Stimulated activated CD4-positive, alpha-beta T cell treated with anti-CD3 and anti-CD28 coated beads, TNF-alpha, amount 100 ng/mL, for 1 hour (primary cell): ENCODE data around the gene ALPK3.

ENCODE experiments used
- DNase-seq, 3 donors: peaks; one replicate each; pipeline ENCODE4 v3.0.0-alpha.2; 2020; ENCODE audit warnings: low read depth in 3 of 3, low spot score in 1 of 3

Gene ALPK3

DNA sequence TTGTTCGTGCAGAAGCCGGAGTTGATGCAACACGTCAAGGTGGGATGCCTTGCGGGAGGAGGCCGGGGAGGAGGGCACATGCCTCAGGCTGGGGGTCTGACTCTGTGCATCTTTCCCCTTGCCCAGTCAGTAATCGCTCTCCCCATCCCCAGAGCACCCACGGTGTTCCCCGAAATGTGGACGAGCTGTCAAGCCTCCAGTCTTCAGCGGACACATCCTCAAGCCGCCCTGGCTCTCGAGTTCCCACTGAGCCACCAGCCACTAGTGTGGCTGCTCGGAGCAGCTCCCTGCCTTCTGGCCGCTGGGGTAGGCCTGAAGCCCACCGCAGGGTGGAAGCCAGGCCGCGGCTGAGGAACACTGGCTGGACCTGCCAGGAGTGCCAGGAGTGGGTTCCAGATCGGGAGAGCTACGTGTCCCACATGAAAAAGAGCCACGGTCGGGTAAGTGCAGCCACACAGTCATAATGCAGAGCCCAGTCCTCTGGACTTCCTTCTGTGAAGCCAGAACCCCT lies 18.7 kb upstream of the ALPK3 start:
- no peak for DNase-seq

DNA sequence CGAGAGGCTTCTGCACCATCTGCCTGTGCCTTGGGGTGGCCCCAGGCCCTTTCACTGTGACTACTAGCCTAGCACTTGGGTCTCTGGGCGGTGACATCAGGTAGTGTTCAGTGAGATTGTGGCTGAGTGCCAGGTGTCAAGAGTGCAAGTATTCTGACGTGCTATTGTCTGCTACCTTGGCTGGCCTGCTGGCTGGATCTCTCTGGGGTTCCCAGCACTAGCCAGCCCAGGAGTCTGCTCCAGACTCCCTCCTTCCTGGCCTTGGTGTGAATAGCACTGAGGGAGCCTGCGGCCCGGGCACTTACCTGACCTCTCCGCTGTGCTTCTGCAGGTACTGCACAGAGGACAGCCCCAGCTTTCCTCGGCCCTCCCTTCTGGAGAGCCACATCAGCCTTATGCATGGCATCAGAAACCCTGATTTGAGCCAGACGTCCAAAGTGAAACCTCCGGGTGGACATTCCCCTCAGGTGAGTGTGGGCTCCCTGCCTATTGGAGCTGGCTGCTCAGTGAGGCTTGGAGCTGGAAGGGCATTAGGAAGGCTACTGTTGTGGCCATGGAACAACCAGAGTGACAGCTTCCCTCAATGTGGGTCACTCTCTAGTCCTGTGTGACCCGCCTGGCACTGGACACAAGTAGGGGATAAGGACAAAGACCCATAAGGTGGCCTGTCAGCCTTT lies 17.5 kb upstream of the ALPK3 start:
- no peak for DNase-seq

DNA sequence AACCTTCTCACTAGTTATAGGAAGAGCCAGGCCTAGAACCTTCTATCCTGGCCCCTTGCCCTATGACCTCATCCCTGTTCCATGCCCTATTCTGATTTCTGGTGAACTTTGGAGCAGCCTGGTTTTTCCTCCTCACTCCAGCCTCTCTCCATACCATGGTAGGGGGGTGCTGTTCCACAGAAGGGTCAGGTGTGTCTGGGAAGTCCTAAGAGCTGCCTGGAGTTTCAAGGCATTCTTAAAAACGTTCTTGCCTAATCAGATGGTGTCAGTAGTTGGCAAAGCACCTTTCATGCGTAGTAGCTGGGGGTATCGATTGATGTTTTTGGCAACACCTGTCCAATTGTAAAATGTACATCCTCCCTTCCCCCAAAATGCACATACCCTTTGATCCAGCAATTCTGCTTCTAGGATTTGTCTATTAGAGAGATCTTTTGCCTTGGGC lies 16.8 kb upstream of the ALPK3 start:
- no peak for DNase-seq

DNA sequence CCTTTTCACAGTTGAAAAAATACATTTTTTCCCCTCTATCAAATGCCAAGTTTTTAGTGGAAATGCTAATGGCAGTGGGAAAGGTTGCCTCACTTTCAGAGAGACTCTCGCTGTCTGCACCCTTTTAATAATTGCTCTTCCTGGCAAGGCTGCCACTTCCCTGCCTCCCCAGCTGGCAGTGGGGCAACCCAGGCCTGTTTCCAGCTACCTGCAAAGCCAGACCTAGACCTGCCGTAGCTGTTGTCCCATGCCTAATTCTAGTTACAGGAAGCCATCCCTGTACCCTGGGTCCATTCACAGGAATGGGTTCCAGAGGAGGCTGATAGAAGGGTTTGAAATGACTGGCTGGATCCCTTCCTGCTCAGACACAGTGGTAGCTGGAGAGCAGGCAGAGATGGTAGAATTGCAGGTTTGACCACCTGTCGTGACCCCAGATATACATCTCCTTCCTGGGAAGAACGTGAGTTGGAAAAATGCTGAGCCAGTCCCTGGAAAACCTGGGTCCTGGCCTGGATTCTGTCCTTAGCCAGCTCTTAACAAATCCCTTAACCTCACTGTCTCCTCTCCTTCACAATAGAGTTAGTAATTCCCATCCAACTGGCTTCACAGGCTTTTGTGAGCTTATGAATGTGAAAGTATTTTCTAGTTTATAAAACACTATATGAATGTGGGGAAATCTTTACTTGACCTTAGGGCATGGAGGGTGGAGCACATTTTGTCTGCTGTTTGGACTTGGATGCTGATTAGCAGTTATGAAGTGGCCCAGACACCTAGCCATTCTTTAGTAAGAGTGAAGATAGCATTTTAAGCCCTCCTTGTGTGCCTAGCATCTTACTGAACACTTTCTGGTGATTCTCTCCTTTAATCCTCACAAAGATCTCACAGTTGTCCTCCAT lies 12.9 kb upstream of the ALPK3 start:
- DNase-seq = no peak

DNA sequence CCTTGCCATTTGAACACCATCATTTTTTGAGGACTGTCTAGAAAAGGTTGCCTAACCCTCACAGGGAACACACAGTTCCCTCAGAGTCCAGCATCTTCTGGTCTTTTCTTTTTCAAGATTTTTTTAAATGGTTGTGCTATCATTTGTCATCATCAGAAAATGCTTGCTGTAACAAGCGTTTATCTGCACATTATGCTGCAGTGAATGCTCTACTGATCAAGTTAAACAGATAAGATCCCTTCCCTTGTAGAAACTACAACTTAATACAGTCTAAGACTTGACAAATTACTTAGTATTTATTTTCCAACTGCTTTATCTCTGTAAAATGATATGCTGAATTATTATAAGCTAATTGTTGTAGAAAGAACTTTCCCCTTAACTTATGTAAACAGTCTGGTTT lies 11.9 kb upstream of the ALPK3 start:
- DNase-seq = no peak

DNA sequence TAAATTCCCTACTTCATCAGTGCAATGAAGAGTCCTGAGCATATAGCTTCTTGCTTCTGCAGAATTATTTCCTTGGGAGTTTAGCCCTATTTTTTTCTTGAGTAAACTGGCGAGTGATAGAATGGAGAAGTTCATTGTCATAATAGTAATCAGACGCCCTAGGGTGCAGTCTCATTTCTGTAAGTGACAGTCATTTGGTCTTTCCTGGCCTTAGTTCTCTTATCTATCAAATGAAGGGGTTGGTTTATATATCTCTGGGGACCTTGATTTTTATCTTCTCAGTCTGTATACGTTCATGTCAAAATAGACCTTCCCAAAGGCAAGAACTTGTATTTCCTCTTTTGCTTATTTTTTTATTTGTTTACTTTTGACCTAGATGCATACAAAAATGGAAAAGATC lies 9.9 kb upstream of the ALPK3 start:
- no peak for DNase-seq

DNA sequence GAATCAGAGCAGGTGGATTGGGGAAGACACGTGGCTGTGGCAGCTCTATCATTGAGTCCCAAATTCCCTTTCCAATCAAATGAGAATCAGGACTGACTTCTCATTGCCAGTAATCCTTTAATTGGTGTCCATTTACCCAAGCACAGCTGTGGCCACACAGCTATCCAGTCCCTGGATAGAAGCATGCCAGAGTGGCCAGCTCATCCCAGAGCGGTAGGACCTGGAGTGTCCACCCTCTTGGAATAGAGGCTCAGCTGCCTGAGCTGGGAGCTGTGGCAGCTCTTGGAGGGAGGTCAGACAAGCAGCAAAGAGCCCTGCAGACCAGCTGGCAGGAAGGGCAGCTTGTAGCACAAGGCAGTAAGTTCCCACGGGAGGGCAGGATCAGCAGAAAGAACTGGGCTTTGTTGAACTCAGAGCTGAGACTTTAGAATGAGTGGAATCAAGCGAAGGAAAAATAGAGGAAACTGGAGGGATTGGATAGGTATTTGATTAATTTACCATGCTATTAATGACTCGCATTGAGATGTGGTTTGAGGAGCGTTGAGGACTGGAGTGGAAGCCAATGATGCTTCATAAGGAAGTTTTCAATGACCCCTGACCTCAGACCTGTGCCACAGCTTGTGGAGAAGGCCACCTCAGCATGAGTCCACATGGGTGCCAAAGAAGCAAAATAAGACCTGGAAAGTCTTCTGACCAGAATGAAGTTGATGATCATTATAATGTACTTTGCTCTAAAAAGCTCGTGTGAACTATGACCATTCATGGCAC lies 6.9 kb upstream of the ALPK3 start:
- no peak for DNase-seq

DNA sequence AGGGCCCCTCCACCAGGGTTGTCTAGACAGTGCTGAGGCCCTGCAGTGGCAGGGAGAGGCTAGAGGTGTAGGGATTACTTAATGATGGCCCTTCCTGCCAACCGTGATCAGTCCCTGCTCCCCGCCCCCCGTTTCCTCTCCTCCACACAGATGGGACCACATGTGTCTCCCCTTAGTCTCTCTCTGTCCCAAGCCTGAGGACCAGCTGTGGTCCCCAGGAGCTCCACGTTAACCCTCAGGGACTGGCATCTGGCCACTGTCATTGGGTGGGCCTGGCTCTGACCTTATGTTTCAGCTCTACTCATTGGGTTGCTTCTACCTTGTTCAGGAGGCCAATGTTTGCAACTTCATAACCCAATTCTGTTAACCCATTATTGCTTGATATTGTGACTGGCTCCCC lies 6.0 kb upstream of the ALPK3 start:
- no peak for DNase-seq

DNA sequence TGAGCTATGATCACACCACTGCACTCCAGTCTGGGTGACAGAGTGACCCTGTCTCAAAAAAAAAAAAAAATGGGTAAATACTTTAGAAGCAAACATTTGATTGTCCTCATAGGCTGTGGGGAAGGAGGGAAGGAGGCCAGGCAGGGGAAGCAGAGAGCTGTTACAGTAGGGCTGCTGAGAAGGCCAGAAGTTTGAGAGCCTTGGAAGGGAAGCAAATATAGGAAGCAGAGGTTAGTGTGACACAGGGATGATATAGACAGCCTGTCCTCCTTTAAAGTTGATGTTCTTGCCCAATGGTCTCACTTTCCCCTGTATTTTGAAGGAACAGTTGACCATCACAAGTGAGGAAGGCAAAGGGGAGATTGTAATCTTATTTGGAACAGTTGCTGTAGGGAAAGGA lies 5.3 kb upstream of the ALPK3 start:
- DNase-seq = no peak

DNA sequence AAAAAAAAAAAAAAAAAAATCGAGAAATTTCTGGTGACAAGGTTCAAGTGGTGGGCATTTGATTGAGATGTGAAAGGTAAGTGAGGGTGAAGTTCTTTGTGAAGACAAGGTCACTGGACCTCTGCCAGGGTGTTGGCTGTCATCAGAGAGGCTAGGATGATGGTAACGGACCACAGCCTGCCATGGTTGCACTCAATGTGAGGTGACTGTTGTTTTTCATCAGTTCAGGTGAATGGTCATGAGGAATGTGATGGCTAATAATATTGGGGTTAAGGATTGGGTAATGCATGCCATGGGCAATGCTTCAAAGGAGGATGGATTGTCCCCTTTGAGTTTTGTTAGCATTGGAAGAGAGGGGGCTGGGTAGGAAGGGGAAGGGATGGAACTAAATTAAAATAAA lies 4.3 kb upstream of the ALPK3 start:
- no peak for DNase-seq

DNA sequence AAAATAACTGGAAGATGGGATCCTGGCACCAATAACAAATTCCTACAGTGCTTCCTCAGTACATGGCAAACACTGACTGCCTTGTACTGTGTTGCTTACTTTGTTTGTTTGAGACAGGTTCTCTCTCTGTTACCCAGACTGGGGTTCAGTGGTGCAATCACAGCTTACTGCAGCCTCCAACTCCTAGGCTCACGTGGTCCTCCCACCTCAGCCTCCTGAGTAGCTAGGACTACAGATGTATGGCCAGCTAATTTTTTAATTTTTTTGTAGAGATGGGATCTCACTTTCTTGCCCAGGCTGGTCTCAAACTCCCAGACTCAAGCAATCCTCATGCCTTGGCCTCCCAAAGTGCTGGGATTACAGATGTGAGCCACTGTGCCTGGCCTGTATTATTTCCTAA lies 3.7 kb upstream of the ALPK3 start:
- DNase-seq = no peak

DNA sequence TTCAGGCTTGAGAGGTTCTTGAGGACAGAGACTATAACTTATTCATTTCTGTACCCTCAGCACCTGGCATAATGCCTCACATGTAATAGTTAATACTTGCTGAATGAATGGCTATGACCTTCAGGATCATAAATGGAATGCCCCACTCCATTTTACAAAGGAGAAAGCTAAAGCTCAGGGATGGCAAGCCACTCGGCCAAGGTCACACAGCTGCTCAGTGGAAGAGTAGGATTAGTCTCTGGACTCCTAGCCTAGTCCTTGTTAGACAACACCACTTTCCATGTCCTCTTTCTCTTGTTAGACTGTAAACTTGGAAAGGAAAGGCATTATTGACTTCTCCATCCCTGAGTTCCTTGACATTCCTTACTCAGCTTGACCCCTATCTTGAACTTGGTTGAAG lies 3.2 kb upstream of the ALPK3 start:
- DNase-seq = no peak

DNA sequence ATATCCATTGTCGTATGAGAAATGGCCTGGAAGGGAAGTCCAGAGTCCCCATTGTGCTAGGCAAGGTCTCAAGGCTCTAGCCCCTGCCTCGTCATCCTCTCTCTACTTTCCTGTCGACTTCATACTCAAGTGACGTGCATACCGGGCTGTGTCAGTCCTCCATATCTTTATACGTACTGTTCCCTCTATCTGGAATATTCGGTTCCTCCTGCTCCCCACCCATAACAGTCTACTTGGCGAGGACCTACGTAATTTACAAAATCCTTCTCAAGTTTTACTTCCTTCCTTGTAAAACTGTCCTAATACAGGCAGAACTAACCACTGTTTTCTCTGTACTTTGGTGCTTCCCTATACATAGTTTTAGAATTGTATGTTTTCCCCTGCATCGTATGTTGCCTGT lies 2.2 kb upstream of the ALPK3 start:
- no peak for DNase-seq

DNA sequence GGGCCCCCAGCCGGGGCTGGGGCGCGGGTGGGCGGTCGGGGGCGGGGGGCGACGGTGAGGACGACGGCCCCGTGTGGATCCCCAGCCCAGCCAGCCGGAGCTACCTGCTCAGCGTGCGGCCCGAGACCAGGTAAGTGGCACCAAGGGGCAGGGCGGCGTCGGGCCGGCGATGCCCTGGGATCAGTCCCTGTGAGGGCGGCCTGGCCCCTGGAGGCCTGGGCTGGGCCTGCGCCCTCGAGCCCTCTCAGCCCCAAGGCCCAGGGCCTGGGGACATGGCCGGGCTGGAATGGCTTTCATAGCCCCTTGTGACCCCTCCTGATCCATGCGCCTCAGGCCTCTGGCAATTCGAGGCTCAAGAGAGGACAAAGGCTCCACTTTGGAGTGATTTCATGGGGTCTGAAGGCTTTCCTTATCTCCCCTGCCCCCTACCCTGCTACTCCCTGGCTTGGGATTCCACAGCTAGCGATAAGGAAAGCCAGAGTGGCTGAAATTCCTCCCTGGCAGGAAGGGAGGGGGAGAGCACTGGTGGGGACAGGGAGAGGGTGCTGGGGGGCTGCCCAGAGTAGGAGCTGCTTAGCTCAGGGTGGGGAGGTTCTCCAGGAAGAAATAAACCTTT lies 418 bp downstream of the ALPK3 start:
- no peak for DNase-seq

DNA sequence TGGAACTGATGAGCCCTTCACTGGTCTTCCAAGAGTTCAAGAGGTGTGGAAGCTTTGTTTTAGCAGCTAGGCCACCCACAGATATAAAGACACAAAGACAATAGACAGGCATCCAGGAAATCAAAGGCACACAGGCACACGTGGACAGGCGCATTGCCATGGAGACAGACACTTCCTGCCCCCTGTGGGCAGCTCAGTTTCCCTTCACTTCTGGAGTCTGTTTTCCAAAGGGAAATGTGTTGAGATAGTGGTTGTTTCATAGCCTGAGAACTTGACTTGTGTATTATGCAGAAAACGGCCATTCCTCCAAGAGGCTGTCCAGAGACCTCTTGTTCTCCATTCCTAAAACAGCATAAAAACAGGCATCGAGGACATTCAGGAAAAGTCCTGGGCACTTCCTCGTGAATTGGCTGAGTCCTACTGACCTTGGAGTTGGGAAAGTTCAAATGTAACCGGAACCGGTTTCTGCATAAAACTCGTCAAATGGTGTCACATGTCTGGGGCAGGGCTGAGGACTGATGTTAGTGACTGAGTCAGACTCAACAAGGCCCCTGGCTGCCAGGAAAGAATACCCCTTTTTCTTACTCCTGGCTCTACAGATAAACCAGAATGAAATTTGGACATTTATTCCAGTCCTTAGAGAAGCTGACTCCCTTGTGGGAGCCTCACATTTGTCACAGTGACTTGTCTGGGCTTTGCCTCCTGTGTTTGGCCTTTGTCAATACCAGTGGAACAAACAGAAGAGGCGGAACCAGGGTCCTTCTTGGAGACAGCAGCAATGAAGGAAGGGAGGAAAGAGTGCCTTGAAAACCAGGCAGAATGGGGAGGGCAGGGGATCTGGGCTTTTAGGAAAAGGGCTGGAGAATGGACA lies 1.3 kb downstream of the ALPK3 start:
- DNase-seq = no peak

DNA sequence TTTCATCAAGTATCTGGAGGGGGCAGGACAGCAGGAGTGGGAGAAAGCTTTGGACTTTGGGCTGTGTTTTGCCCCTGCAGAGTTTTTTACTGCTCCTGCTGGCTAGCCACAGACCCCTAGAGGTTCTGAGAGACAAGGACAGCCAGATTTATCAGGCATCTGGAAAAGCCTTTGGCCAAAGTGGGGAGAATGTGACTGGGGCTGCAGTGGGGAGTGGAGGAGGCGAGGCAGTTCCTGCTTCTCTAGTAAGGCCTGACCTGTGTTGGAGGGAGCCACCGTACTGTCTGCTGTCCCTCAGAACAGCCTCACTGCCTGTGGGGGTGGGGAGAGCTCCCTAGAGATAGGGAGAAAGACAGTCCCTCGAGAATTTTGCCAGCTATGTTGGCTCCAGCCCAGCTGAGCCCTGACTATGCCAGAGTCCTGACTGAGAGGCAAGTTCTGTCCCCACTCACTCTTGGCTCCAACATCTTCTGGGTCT lies 2.2 kb downstream of the ALPK3 start:
- DNase-seq = no peak

DNA sequence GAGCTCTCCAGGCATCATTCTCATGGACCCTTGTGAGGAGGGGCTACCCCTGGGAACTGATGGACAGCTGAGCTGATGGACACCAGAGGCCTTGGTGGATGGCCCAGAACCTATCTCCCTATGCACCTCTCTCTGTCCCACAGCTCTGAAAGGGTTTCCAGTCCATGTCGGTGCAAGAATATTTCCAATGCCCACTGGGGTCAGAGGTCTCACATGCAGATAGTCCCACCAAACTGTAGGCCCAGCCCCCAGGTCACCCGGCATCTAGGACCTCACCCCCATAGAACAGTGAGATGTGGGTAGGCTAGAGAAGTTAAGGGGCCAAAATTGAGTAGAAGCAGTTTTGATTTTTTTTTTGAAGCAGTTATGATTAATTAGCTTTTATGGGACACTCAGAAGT lies 2.6 kb downstream of the ALPK3 start:
- no peak for DNase-seq

DNA sequence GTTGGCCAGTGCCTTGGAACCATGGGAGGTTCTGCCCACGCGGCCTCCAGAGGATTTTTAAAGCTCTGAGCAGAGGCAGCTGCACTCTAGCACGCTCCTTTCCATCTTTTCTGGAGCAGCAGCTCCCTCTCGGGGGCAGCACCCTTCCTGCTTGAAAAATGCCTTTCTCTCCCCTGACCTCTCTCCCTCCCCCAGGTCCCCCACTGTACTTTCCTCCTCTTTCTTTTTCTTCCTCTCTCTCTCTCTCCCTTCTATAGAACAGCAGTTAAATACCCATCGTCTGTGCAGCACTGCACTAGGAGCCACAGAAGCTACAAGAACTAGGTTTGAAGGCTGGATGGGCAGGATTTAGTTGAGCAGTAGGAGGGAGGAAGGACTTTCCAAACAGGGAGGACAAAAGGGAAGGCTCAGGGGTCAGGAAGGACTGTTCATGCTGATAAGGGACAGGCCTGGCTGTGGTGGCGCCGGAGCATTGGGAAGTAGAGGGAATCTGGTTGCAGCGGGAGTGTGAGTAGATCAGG lies 4.4 kb downstream of the ALPK3 start:
- DNase-seq = no peak

DNA sequence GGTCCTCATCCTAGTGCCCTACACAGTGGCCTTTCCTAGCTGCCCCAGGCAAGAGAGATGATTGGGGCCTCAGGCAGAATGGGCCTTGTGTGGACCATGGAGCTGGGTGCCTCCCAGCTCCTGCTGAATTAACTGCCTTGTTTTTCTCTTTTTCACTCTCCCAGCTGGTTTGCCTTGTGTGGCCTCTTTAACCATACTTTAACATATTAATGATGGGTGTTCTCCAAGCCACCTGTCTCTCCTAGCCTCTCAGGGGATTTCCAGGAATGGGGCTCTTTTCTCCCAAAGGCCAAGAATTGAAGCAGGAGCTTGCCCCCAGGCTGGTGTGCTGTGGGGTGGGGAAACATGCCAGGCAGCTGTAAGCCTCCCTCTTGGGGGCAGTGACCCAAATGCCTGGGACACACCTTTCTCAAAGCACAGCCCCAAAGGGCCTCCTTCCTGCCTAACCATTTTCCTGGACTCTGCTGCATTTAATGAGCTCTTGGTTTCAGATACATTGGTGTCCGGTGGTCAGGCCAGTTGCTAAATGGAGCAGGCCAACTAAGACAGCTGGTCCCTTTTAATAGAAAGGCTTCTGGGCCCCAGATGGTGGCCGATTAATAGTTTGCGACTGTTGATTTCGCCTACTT lies 5.6 kb downstream of the ALPK3 start:
- no peak for DNase-seq
